Vagina (tissue), 2 donors: ENCODE data around the gene ARHGAP45. TPM values are rescaled to one million over a fixed set of nuclear protein-coding genes. Genes with fewer than 3 reads are reported as not detected.

ENCODE experiments used
- DNase-seq, 2 donors: peaks; one replicate each; pipeline ENCODE4 v3.0.0-alpha.2; 2017; ENCODE audit errors: extremely low spot score in 2 of 2
- H3K27ac ChIP-seq: fragments of 200-600 bp; sonication (generic); one replicate; pipeline ENCODE4 v1.5.1; 2019
- H3K27me3 ChIP-seq: fragments of 200-600 bp; sonication (generic); one replicate; pipeline ENCODE4 v1.5.1; 2019
- H3K36me3 ChIP-seq, 2 donors: fragments of 200-600 bp; sonication (generic); one replicate each; pipeline ENCODE4 v1.5.1; 2017 to 2019
- H3K4me1 ChIP-seq: fragments of 200-600 bp; sonication (generic); one replicate; pipeline ENCODE4 v1.5.1; 2019
- H3K4me3 ChIP-seq, 2 donors: fragments of 200-600 bp; sonication (generic); 1 replicate in 1 of 2; 2 replicates in 1 of 2; pipeline ENCODE4 v1.5.1; 2016 to 2019
- H3K9me3 ChIP-seq: fragments of 200-600 bp; sonication (generic); one replicate; pipeline ENCODE4 v1.5.1; 2019
- CTCF ChIP-seq, 3 experiments: fragments of 450-650 bp in 2 of 3; fragments of 200-600 bp in 1 of 3; sonication (generic) in 1 of 3; IDR thresholded peaks; one replicate each; pipeline ENCODE4 v1.5.1; 2017 to 2019; ENCODE audit warnings: antibody characterized with exemption in 3 of 3, mild to moderate bottlenecking in 2 of 3, moderate library complexity in 2 of 3
- POLR2A ChIP-seq, 2 donors: fragments of 450-650 bp; IDR thresholded peaks; one replicate each; pipeline ENCODE4 v1.6.1; 2017; ENCODE audit warnings: antibody characterized with exemption in 2 of 2, mild to moderate bottlenecking in 2 of 2, moderate library complexity in 2 of 2
- POLR2AphosphoS5 ChIP-seq, 2 donors: sonication (generic); formaldehyde crosslinking; IDR thresholded peaks; one replicate each; pipeline ENCODE4 v1.9.0; 2017; ENCODE audit warnings: antibody characterized with exemption in 2 of 2, mild to moderate bottlenecking in 2 of 2, low read depth in 1 of 2; ENCODE audit not compliant: insufficient read depth in 1 of 2
- intact Hi-C: fragments of 100-400 bp; cut with DNase I; formaldehyde crosslinking; loops from one replicate; pipeline ENCODE4 v1.15.1; 2023
- total RNA-seq: library from RNA; depleted of rRNA; stranded (reverse); fragments of >200 nt; gene quantifications from one replicate; pipeline ENCODE4 v1.2.3, GENCODE V29; 2016

Gene ARHGAP45
- total RNA-seq, 1 donor from 2014 or later, result 36.8 TPM

DNA sequence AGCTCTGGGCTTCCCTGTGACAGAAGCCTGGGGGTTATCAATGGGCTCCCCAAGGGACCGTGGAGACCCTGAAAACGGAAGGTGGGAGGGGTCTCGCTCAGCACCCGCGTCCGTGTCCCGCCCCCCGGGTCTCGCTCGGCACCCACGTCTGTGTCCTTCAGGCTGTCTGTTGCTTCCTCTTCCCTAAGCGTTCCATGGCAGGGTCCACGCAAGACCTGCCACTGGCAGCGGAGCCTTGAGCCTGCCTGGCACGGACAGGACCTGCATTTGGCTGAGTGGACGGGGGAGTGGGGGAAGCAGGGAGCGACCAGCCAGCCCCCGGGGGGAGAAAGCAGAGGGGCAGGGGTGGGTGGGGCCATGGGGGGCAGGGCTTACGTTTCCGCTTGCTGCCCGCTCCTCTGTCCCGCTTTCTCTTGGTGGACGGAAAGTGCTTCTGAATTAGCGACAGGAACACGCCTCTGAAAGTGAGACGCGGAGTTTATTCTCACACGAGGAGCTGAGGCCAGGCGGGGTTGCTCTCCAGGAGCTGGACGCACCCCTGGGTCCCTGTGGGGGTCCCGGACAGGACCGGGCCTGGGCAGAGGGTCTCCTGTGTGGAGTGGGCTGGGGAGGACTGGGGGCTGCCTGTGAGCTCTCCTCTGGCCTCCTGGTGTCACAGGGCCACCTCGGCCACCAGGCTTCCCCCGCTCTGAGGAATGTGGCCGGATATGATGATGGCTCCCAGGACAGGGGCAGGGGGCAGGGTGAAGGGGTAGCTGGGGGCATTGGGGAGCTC is 48.9 kb downstream of the ARHGAP45 start:
- H3K27ac ChIP-seq, result no peak overlapping the region
- intact Hi-C loops, result no loop called here
- peaks cover 0 to 67% of the 10 kb centered on the region in 2 donors for H3K36me3 ChIP-seq

GRCh38 chr19:1116726-1117581 is 50.0 kb downstream of the ARHGAP45 start:
- H3K4me3 ChIP-seq, result no peak overlapping the region
- no peaks in the 10 kb centered on the region for H3K27me3 ChIP-seq
- DNase-seq, result no peak
- peaks cover 20% of the 10 kb centered on the region for H3K4me1 ChIP-seq
- H3K36me3 ChIP-seq, result peaks cover 0 to 73% of the 10 kb centered on the region in 2 donors
- TF ChIP-seq POLR2A (IDR thresholded peaks at IDR 0.05), result no peak
- TF ChIP-seq POLR2AphosphoS5 (IDR thresholded peaks at IDR 0.05; ENCODE audit: insufficient read depth in 1 of 2, low read depth in 1 of 2), result no peak
- no peak for TF ChIP-seq CTCF (IDR thresholded peaks at IDR 0.05)
- no peak overlapping the region for H3K27ac ChIP-seq
- intact Hi-C loops, result no loop called here
- H3K9me3 ChIP-seq, result no peaks in the 10 kb centered on the region

More for the DNA sequence above, 48.9 kb downstream of the ARHGAP45 start:
- Histone ChIP-seq H3K9me3 (no peaks in the 10 kb centered on the region), H3K4me1 (peaks cover 24% of the 10 kb centered on the region), H3K4me3 (no peak overlapping the region), H3K27me3 (no peaks in the 10 kb centered on the region)
- TF ChIP-seq POLR2A (IDR thresholded peaks at IDR 0.05) (no peak), CTCF (IDR thresholded peaks at IDR 0.05) (no peak), POLR2AphosphoS5 (IDR thresholded peaks at IDR 0.05; ENCODE audit: insufficient read depth in 1 of 2, low read depth in 1 of 2) (no peak)
- no peak for DNase-seq

DNA sequence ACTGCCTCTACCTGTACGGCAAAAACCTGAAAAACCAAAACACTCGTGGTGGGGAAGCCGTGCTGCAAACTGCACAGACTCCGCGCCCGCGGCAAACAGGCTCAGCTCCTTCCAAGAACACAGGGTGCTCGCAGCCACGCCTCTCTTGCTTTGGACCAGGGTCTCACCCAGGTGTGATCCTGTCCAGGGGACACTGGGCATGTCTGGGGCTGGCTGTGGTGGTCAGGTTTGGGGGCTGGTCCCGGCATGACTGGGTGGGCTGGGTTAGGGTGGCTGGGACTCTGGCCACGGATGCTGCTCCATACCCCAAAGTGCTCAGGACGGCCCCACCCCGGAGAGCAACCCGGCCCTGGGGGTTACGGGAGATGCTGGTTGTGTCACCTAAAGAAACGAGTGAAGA is 50.7 kb downstream of the ARHGAP45 start:
- Histone ChIP-seq H3K27me3 (no peaks in the 10 kb centered on the region), H3K36me3 (peaks cover 0 to 80% of the 10 kb centered on the region in 2 donors), H3K4me3 (no peak overlapping the region), H3K9me3 (no peaks in the 10 kb centered on the region), H3K4me1 (peaks cover 12% of the 10 kb centered on the region), H3K27ac (no peak overlapping the region)
- TF ChIP-seq POLR2AphosphoS5 (IDR thresholded peaks at IDR 0.05; ENCODE audit: insufficient read depth in 1 of 2, low read depth in 1 of 2) (no peak), CTCF (IDR thresholded peaks at IDR 0.05) (no peak), POLR2A (IDR thresholded peaks at IDR 0.05) (no peak)
- intact Hi-C loops, result no loop called here
- DNase-seq, result no peak

DNA sequence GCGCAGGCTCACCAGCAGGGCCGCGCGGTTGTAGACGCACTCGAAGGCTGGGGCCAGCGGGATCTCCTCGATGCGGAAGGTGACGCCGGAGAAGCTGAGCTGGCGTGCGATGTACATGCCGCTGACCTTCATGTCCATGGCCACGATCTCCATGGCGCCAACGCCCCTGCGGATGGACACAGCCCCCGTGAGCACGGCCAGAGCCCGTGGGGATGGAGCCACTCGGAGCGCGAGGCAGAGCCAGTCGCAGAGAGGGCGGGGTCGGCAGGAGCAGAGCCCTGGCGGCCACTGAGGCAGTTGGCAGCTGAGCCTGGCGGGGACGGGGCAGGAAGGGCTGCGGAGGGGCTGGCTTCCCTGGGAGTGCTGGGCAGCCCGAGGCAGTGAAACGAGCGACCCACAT is 52.0 kb downstream of the ARHGAP45 start:
- Histone ChIP-seq H3K9me3 (no peaks in the 10 kb centered on the region), H3K27ac (no peak overlapping the region), H3K4me1 (peaks cover under 1% of the 10 kb centered on the region), H3K36me3 (peaks cover 0 to 92% of the 10 kb centered on the region in 2 donors), H3K4me3 (no peak overlapping the region), H3K27me3 (no peaks in the 10 kb centered on the region)
- no peak for DNase-seq
- no peak for TF ChIP-seq CTCF (IDR thresholded peaks at IDR 0.05)
- no peak for TF ChIP-seq POLR2A (IDR thresholded peaks at IDR 0.05)
- no peak for TF ChIP-seq POLR2AphosphoS5 (IDR thresholded peaks at IDR 0.05; ENCODE audit: insufficient read depth in 1 of 2, low read depth in 1 of 2)
- intact Hi-C loops, result no loop called here
